Measurements from ENCODE around the gene TTC6. TPM values are rescaled to one million over a fixed set of nuclear protein-coding genes. Genes with fewer than 3 reads are reported as not detected.

Gene TTC6
- total RNA-seq, 1 experiment from 2014 or later = 0.11 TPM

DNA sequence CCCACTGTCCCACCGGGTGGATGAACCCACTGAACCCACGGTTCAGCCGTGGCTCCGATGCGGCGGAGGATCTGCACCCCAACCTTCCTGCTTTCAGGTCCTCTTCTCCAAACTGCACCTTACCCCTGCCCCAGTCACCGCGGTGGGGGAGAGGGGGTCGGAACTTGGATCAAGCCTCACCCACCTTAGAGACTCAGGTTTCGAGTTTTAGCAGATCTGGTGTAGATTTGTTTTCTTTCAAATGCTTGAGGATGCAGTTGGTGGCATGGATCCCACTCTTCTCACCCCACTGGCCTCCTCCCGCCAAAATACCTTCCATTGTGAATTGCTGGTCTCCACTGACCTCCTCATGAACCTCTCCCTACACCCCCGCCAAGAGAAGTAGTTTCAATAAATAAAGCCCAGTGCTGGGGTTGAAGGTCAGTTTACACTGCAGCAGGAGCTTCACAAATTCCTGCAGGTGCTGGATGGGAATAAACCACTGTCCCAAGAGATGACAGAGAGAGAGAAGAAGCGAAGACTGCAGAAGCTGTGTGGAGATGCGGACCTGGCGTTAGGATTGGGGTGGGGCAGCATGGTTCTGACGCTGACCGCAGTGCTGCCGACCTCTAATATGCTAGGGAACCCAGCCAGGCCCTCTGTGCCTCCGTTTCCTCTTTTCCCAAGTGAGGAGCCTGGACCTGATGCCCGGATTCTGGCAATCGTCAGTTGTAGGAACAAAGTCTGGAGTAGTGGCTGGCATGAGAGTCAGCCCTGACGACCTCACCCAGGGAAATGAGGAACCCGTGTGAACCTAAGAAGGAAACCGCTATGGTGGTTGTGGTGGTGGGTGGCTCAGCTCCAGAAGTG is 7.4 kb downstream of the TTC6 start:
- Histone ChIP-seq H3K4me1 (ENCODE audit: insufficient read depth, low read length, poor library complexity, severe bottlenecking) (peaks cover 14% of the 10 kb centered on the region), H3K27me3 (replicated peaks; ENCODE audit: insufficient read depth, low read depth, low read length, poor library complexity) (peaks cover 66% of the 10 kb centered on the region), H3K4me3 (ENCODE audit: low read depth, low read length, poor library complexity, severe bottlenecking) (no peak overlapping the region), H3K9me3 (ENCODE audit: low read depth, low read length, poor library complexity, severe bottlenecking) (no peaks in the 10 kb centered on the region), H3K27ac (ENCODE audit: low read depth, low read length, poor library complexity, severe bottlenecking) (no peak overlapping the region), H3K36me3 (ENCODE audit: insufficient read depth, low read length, poor library complexity, severe bottlenecking) (no peaks in the 10 kb centered on the region)
- DNase-seq (ENCODE audit: low spot score) = no peak
- POLR2A ChIA-PET (ENCODE audit: low non-redundant PET) = no interaction called here
- intact Hi-C loops (cut with micrococcal nuclease; ENCODE audit: unreplicated experiment) = no loop called here
- no TSS peak for BruUV-seq (replicated peaks)
- CTCF ChIA-PET = no interaction called here
- TF ChIP-seq, protein P1, sequence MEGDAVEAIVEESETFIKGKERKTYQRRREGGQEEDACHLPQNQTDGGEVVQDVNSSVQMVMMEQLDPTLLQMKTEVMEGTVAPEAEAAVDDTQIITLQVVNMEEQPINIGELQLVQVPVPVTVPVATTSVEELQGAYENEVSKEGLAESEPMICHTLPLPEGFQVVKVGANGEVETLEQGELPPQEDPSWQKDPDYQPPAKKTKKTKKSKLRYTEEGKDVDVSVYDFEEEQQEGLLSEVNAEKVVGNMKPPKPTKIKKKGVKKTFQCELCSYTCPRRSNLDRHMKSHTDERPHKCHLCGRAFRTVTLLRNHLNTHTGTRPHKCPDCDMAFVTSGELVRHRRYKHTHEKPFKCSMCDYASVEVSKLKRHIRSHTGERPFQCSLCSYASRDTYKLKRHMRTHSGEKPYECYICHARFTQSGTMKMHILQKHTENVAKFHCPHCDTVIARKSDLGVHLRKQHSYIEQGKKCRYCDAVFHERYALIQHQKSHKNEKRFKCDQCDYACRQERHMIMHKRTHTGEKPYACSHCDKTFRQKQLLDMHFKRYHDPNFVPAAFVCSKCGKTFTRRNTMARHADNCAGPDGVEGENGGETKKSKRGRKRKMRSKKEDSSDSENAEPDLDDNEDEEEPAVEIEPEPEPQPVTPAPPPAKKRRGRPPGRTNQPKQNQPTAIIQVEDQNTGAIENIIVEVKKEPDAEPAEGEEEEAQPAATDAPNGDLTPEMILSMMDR (conservative IDR thresholded peaks at IDR 0.05; ENCODE audit: low read depth, low read length) = no peak
- no peak for TF ChIP-seq EZH2 (IDR thresholded peaks at IDR 0.05; ENCODE audit: borderline replicate concordance, low read depth, low read length, poor library complexity, severe bottlenecking)

DNA sequence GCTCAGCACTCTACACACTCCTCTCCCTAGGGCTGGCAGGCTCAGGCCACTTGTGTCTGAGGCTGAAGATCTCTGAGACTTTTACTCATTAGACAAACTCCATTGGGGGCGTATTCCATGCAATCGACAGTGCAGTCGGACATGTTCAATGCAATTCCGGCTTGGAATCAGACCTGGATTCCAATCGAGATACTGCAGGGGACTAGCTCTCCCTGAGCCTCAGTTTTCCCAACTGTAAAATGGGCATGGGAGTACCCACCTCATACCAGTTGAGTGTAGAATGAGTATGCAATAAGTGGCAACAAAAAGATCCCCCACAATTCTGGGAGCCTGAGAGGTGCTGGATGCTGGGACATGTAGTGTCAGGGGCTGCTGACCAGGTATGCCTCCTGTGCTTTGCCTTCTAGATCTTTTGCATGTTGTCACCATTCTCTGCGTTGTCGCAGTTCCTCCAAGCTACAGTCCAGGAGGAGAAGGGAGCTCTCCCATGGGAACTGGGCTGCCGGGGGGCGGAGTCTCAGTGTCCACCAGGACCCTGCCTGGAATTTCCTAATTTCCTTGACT is 8.3 kb downstream of the TTC6 start:
- TF ChIP-seq, protein P1 (conservative IDR thresholded peaks at IDR 0.05; ENCODE audit: low read depth, low read length) = no peak
- no peak for TF ChIP-seq EZH2 (IDR thresholded peaks at IDR 0.05; ENCODE audit: borderline replicate concordance, low read depth, low read length, poor library complexity, severe bottlenecking)
- no peak overlapping the region for H3K4me3 ChIP-seq (ENCODE audit: low read depth, low read length, poor library complexity, severe bottlenecking)
- no peaks in the 10 kb centered on the region for H3K36me3 ChIP-seq (ENCODE audit: insufficient read depth, low read length, poor library complexity, severe bottlenecking)
- H3K4me1 ChIP-seq (ENCODE audit: insufficient read depth, low read length, poor library complexity, severe bottlenecking) = peaks cover 14% of the 10 kb centered on the region
- CTCF ChIA-PET = no interaction called here
- no peak overlapping the region for H3K27ac ChIP-seq (ENCODE audit: low read depth, low read length, poor library complexity, severe bottlenecking)
- peaks cover 64% of the 10 kb centered on the region for H3K27me3 ChIP-seq (replicated peaks; ENCODE audit: insufficient read depth, low read depth, low read length, poor library complexity)
- no TSS peak for BruUV-seq (replicated peaks)
- POLR2A ChIA-PET (ENCODE audit: low non-redundant PET) = no interaction called here
- intact Hi-C loops (cut with micrococcal nuclease; ENCODE audit: unreplicated experiment) = no loop called here
- DNase-seq (ENCODE audit: low spot score) = no peak
- H3K9me3 ChIP-seq (ENCODE audit: low read depth, low read length, poor library complexity, severe bottlenecking) = no peaks in the 10 kb centered on the region

DNA sequence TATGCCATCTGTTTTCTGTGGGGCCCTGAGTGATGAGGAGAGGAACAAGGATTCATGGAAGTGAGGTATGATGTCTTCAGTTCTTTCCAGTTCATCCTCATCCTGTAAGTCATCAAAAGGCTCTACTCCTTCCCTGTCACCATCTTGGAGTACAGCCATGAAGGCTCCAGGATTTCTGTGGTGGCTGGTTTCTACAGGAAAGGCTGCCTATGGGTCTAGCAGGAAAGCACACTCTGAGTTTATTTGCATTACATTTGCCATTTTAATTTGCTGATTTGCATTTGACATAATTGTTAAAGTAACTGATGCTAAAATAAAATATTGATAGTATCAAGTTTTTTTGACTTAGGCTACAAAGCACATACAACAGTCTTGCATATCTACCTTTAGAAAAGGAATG is 11.2 kb downstream of the TTC6 start:
- no peak overlapping the region for H3K27ac ChIP-seq (ENCODE audit: low read depth, low read length, poor library complexity, severe bottlenecking)
- no peak for TF ChIP-seq EZH2 (IDR thresholded peaks at IDR 0.05; ENCODE audit: borderline replicate concordance, low read depth, low read length, poor library complexity, severe bottlenecking)
- TF ChIP-seq, protein P1 (conservative IDR thresholded peaks at IDR 0.05; ENCODE audit: low read depth, low read length) = no peak
- no peak for DNase-seq (ENCODE audit: low spot score)
- intact Hi-C loops (cut with micrococcal nuclease; ENCODE audit: unreplicated experiment) = no loop called here
- no peaks in the 10 kb centered on the region for H3K36me3 ChIP-seq (ENCODE audit: insufficient read depth, low read length, poor library complexity, severe bottlenecking)
- no TSS peak for BruUV-seq (replicated peaks)
- ChIA-PET CTCF (no interaction called here), POLR2A (ENCODE audit: low non-redundant PET) (no interaction called here)
- H3K9me3 ChIP-seq (ENCODE audit: low read depth, low read length, poor library complexity, severe bottlenecking) = no peaks in the 10 kb centered on the region
- H3K27me3 ChIP-seq (replicated peaks; ENCODE audit: insufficient read depth, low read depth, low read length, poor library complexity) = peaks cover 54% of the 10 kb centered on the region
- no peak overlapping the region for H3K4me3 ChIP-seq (ENCODE audit: low read depth, low read length, poor library complexity, severe bottlenecking)
- H3K4me1 ChIP-seq (ENCODE audit: insufficient read depth, low read length, poor library complexity, severe bottlenecking) = no peaks in the 10 kb centered on the region

All from A673 (cell line).